ENCODE results near the gene EMSY.

EMSY gene

GRCh38 chr11:76495019-76495418 lies 50.2 kb downstream of the EMSY start:
- TF ChIP-seq CTCF (IDR thresholded peaks at IDR 0.05; ENCODE audit: low read depth, low read length, missing control alignments): no peak
- no peak overlapping the region for H3K4me3 ChIP-seq (ENCODE audit: low read depth, low read length)
- DNase-seq (ENCODE audit: low read depth): no peak

- no peak for TF ChIP-seq CTCF (IDR thresholded peaks at IDR 0.05; ENCODE audit: low read depth, low read length, missing control alignments)
- no peak for DNase-seq (ENCODE audit: low read depth)
- H3K4me3 ChIP-seq (ENCODE audit: low read depth, low read length): no peak overlapping the region
Measured at GRCh38 chr11:76496174-76496573, 51.4 kb downstream of the EMSY start.

- H3K4me3 ChIP-seq (ENCODE audit: low read depth, low read length): no peak overlapping the region
Measured at GRCh38 chr11:76501526-76502202, 56.8 kb downstream of the EMSY start.

GRCh38 chr11:76506833-76507232 lies 62.0 kb downstream of the EMSY start:
- no peak for DNase-seq (ENCODE audit: low read depth)
- no peak for TF ChIP-seq CTCF (IDR thresholded peaks at IDR 0.05; ENCODE audit: low read depth, low read length, missing control alignments)
- H3K4me3 ChIP-seq (ENCODE audit: low read depth, low read length): no peak overlapping the region

More at GRCh38 chr11:76501526-76502202, 56.8 kb downstream of the EMSY start:
- TF ChIP-seq CTCF (IDR thresholded peaks at IDR 0.05; ENCODE audit: low read depth, low read length, missing control alignments): no peak
- no peak for DNase-seq (ENCODE audit: low read depth)

- no peak overlapping the region for H3K4me3 ChIP-seq (ENCODE audit: low read depth, low read length)
- no peak for DNase-seq (ENCODE audit: low read depth)
- no peak for TF ChIP-seq CTCF (IDR thresholded peaks at IDR 0.05; ENCODE audit: low read depth, low read length, missing control alignments)
Measured at GRCh38 chr11:76510060-76511047, 65.5 kb downstream of the EMSY start.

GRCh38 chr11:76512851-76513653 lies 68.2 kb downstream of the EMSY start:
- H3K4me3 ChIP-seq (ENCODE audit: low read depth, low read length): no peak overlapping the region

More at GRCh38 chr11:76512851-76513653, 68.2 kb downstream of the EMSY start:
- TF ChIP-seq CTCF (IDR thresholded peaks at IDR 0.05; ENCODE audit: low read depth, low read length, missing control alignments): peak; percentile 30
- no peak for DNase-seq (ENCODE audit: low read depth)

Measured in GM12864 (cell line).